ENCODE data around the gene GSPT1.

Gene GSPT1

DNA sequence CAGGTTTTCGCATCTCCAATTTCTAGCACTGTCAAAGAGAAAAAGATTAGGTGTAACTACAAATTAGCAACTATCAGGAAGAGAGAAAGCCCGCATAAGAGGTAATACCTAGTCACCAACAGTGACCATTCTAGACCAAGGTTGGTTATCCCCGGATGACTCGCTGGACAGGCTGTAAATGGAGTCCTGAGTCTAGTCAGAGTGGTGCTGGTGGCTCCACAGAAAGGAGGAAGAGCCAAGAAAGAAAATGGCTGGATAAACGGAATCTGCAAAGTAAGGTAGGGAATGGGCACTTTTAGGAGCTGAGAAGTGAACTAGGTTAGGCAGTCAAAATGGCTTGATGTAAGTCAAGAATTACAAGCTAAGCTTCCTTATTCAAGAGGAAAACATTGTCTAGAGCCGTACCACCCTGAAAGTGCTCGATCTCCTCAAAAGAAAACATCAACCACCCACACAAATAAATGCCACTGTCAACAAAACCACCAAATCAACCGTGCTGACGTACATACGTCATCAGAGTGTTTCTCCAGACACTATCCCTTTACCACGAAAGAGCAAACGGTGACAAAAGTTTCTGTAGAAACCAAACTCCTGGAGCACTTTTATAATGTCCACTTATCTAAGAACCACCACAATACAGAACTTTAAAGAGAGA lies 2.2 kb downstream of the GSPT1 start:
- DNase-seq: no peak

DNA sequence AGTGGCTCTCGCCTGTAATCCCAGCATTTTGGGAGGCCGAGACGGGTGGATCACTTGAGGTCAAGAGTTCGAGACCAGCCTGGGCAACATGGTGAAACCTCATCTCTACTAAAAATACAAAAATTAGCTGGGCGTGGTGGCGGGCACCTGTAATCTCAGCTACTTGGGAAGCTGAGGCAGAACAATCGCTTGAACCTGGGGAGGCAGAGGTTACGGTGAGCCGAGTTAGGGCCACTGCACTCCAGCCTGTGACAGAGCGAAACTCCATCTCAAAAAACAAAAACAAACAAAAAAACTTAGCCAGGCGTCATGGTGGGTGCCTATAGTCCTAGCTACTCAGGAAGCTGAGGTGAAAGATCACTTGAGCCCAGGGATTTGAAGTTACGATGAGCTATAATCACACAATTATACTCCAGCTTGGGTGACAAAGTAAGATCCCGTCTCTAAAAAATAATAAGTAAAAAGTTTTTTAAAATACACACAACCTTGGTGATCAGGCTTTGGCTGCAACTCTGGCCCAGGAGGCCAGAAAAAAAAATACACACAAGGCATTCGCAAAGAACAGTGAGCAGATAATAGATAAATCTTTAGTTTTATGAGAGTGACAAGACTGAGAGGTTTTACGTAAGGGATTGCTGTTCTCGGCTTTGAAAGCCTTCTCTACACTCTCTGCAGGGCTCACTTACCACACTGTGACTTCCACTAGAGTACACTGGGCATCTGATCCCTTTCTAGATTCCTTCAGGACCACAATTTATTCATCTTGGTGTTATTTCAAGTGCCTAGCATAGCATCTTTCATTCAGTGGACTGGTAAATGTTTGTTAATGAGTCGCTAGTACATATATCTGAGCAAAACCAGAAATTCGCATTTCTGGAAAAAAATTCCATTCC lies 5.9 kb downstream of the GSPT1 start:
- DNase-seq: no peak

- no peak for DNase-seq
Measured at GRCh38 chr16:11907160-11907970, 8.4 kb downstream of the GSPT1 start.

DNA sequence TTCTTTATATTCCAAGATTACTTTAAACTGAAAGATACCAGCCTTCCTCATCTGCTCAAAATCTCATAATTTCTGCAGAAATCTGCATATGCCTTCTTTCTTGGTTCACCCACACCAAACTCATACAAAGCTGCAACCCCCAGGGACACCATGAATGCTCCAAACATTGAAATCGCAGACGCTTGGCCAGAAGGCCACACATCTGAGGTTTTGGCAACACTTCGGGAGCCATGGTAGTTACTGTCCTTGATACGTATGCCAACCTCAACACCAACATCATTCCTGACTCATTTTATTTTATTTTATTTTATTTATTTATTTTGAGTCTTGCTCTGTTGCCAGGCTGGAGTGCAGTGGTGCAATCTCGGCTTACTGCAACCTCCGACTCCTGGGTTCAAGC lies 11.8 kb downstream of the GSPT1 start:
- DNase-seq: no peak

- no peak for DNase-seq
Measured at GRCh38 chr16:11901091-11901490, 14.7 kb downstream of the GSPT1 start.

DNA sequence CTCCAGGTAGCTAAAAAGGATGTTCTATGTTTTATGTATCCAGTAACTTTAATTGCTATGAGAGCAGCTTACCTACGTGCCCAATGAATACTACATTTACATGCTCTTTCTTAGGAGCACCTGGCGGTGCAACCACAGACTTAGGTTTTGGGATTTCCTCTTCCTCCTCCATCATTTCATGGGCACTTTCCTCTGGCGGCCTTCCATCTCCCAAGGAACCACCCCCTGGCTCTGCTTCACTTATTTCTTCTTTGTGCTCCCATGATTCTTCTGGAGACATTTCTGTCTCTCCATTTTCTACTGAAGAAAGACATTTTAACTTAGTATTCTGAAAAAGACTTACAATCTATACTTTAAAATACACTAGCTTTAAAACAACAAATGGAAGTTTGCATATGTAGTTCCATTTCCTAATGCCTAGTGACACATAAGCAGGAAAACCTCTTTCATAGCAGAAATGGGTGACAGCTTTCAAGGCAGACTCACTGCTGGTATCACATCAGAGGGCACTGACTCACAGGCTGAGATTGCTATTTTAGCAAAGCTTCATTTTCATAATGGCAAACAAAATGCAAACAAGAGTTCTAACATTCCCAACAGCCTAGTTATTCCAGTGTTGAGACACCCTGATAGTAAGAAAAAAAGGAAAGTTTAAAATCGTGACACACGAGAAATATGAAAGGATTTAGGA lies 19.1 kb downstream of the GSPT1 start:
- DNase-seq: peak in 6 of 56 donors; percentile 1 to 13 (median 5)

DNA sequence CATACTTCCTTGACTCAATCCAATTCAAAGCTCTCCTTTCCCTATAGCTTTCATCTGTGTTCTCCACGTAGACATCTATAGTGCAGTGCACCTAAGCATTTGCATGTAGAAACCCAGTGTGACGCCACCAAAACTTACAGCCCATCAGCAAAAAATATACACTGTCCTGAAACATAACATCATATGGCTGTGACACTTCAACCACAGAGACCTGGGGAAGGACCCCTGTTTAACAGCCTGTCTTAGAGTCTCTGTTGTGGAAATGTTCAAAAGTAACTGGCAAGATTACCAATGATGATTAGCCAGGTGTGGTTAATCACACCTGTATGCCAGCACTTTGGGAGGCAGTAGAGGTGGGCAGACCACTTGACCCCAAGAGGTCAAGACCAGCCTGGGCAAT lies 22.2 kb downstream of the GSPT1 start:
- no peak for DNase-seq

- DNase-seq: no peak
Measured at GRCh38 chr16:11892761-11893160, 23.0 kb downstream of the GSPT1 start.

DNA sequence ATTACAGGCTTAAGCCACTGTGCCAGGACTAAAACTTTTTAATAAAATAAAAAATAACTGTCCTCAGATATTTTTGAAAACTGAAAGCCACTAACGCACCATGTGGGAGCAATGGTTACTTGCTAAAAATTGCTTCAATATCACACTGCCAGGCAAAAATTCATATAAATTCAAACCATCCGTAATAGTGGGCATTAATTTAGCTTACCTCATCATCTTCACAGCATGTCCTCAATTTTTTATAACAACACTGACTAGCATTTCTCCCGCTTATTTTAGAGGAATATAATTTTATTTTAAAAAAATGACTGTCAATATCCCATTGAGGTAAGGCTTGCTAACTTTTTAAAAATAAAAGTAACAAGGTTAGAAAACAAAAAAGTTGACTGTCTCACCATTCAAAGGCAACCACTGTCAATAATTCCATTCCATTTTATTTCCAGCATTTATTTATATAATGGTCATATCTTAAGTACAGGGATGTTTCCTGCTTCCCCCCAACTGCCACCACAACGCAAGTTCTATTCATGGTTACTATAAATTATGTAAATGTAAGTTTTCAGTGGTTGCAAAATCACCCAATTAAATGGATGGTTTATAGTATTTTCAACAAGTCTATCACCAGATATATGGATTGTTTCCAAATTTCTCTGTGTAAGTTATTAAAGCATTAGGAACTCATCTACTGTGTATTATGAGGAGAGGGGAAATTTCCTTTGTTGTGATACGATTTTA lies 25.4 kb downstream of the GSPT1 start:
- no peak for DNase-seq

DNA sequence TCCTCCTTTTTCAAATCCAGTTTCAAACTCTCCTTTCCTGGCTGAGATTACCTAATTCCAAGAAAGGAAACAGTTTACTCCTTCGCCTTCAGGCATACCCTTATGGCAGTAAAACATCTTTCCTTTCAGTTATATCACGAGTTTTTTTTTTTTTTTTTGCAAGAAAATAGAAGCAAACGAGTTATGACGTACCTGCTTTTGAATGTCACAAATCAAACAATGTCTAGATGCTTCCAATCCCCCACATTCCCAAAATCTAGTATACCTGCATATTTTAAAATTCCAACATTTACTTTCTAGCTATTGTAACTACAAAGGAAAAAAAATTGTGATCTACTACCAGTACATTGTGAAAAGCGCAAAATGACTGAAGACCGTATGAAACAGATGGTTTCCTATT lies 28.9 kb downstream of the GSPT1 start:
- no peak for DNase-seq

- no peak for DNase-seq
Measured at GRCh38 chr16:11884035-11884434, 31.7 kb downstream of the GSPT1 start.

GRCh38 chr16:11880007-11880406 lies 35.7 kb downstream of the GSPT1 start:
- no peak for DNase-seq

DNA sequence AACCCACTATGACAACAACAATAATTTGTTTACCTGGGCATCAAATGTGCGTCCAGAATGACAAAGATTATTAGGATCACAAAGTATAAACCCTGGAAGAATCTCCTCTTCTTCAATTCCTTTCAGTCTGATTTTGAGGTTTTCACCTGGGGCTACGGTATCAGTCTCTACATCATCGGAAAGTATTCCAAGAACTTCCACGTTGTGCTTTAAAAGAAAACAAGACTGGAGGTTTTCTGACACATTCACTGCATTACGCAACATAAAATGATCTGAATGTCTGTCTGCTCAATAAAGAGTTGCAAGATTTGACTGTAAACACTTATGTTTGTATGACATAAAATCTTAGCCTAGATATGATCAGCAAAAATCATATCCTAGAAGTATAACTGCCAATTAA lies 38.4 kb downstream of the GSPT1 start:
- no peak for DNase-seq

DNA sequence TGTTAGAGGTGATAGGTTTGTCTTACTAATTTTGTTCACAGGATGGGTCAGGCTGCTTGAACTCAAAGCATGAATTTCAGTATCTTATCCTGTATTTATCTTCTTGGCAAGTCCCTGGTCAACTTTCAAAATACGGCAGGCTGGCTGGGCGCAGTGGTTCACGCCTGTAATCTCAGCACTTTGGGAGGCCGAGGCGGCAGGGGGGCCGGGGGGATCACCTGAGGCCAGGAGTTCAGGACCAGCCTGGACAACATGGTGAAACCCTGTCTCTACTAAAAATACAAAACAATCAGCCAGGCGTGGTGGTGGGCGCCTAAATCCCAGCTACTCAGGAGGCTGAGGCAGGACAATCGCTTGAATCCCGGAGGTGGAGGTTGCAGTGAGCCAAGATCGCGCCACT lies 39.5 kb downstream of the GSPT1 start:
- no peak for DNase-seq

GRCh38 chr16:11875721-11876120 lies 40.0 kb downstream of the GSPT1 start:
- DNase-seq: no peak

GRCh38 chr16:11871193-11871592 lies 44.6 kb downstream of the GSPT1 start:
- no peak for DNase-seq

- no peak for DNase-seq
Measured at GRCh38 chr16:11870399-11870798, 45.4 kb downstream of the GSPT1 start.

DNA sequence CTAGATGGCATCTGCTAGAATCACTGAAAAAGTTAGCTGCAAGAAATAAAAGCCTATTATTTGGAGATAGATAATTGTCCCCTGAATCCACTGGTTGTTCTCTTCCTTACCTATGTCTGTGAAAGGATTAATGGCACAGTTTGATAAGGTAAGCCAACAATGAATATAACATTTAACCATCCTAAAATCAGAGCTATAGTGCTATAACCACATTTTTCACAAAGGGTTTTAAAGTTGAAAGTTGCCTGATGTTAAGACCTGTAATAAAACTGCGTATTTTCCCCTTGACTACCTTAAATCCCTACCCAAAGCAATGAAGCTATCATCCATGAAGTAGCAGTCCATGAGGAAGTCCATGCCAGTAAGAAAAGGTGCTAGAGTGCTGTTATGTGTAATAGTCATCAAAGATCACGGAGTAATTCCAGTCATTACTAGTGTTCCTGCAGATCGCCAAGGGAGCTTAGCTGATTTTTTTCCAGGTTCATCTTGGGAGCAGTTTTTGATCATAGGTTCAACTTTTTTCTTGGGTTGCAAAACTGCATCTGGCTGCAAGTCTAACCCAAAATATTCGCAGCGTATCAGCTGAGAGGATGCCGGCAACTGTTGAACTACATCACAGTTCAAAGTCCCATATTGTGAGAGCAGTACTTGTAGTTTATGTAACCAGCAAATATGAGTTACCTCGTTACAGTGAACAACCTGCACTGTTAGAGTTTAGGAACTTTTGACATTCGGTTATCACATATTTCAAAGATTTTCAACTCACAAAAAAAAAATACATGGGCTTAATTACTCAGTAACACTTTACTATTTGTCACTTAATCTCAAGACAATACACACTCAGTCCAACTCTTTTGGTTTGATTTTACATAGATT lies 46.2 kb downstream of the GSPT1 start:
- DNase-seq: no peak

DNA sequence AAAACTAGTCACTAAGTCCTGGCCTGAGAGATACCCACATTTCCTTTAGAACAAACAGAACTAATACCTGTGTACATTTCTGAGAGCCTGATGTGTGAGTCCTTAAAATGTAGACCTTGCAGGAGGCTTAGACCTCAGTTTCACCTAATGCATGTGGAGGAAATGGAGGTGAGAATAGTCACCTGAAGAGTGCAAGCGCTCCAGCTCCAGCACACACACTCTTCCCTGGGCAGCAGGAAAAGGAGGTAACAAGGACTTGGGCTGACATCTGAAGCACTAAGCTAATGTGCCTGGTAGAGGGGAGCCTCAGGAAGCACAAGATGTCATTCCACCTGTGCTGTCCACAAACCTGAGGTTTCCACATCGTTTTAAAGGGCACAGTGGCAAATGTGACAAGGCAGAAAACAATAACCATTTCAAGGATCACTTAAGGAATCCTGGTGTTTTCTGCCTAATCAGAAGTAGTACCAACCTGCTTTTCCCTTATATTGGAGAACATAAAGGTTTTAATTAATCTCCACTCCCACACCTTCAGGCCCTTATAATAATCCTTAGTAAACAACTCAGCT lies 47.3 kb downstream of the GSPT1 start:
- DNase-seq: no peak
